GM18909 (cell line): ENCODE data around the gene ANHX.
"Not testable (repeated sequence)": the region's sequence is repeated elsewhere in the genome, so short reads cannot be mapped to it uniquely, and the experiment has no call there.

Source experiments
- ATAC-seq: cut with Tn5 transposase; IDR thresholded peaks from one replicate; pipeline ENCODE4 v1.9.1; 2021; ENCODE audit warnings: mild to moderate bottlenecking; ENCODE audit not compliant: unreplicated experiment, poor library complexity

The ANHX gene

DNA sequence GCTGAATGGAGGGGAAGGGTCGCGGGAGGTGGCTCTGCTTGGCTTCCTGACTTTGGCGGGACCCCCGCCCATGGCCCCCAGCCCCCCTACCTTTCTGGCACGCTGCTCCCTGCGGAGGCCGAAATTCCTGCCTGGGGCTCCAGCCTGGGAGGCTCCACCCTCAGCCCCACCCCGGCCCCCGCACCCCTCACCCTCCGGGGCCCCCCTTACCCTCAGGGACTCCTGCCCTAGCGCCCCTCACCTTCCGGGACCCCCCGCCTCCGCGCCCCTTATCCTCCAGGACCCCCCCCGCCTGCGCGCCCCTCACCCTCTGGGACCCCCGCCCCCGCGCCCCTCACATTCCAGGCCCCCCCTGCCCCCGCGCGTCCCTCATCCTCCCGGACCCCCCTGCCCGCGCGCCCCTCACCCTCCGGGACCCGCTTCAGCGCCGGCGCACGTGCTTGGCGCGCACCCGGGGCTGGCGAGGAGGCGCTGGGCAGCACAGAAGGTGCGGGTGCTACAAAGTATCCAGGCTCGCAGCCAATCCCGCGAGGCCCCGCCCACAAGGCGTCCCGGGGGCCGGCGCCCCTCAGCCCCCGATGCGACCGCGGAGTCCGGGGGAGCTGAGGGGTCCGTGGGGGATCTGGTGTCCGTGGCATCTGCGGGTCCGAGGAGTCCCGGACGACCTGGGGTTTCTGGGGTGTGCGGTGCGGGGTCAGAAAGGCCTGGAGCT is at the start of gene ANHX:
Gene ANHX, minus strand, starts transcription at position 477 of the 712 bp plus-strand sequence. CDS start 1,521 bp downstream, outside the sequence.
- ATAC-seq = no peak

DNA sequence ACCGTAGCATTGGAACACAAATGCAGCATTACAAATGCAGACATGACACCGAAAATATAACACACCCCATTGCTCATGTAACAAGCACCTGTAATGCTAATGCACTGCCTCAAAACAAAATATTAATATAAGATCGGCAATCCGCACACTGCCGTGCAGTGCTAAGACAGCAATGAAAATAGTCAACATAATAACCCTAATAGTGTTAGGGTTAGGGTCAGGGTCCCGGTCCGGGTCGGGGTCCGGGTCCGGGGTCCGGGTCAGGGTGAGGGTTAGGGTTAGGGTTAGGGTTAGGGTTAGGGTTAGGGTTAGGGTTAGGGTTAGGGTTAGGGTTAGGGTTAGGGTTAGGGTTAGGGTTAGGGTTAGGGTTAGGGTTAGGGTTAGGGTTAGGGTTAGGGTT is 29.0 kb upstream of the ANHX start:
- not testable (repeated sequence) for ATAC-seq

DNA sequence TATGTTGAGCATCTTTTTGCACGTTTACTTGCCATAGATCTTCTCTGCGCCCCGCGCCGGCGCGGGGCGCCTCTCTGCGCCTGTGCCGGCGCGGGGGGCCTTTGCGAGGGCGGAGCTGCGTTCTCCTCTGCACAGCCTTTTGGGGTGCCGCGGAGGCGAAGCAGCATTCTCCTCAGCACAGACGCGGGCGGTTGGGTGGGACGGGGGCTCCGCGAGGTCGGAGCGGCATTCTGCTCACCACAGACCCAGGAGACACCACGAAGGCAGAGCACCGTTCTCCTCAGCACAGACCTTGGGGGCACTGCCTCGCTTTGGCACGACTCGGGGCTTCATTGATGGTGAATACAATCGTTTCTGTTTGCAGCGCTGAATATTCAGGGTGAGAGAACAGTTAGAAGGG is 28.5 kb upstream of the ANHX start:
- ATAC-seq = no peak

DNA sequence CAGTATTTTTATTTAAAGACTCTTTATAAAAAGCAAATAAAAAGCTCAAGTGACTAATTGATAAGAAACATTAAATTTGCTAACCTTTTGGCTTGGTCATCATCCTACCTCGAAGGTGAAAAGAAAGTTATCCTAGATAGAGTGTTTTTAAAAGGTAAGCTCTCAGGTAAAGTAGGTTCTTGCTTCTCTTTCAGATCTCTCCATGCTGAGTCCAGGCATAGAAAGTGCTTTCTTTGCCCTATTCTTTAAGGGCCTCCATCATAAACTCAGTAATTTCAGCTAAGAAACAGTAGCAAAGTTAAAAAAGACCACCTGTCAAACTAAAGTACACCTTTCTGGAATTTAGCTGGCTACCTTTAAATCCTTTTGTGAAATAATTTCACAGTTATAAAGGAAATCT is 20.6 kb upstream of the ANHX start:
- ATAC-seq = no peak

GRCh38 chr12:133255833-133256232 is 20.2 kb upstream of the ANHX start:
- ATAC-seq = not testable (repeated sequence)

DNA sequence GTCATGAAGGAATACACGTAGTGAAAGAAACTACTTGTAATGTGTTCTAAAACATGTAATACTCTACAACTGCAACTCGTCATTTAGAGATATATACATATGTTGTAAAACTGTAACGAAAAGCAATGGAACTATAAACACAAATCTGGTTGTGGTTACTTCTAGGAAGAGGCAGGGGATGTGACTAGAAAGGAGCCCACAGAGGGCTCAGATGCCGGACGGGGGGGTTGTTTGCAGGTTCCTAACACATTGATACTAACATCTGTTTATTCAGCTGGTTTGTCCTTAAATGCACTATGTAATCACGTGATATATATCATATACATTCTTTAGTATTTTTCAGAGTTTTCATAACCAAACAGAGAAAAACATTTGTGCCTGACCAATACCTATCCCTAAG is 16.1 kb upstream of the ANHX start:
- no peak for ATAC-seq

DNA sequence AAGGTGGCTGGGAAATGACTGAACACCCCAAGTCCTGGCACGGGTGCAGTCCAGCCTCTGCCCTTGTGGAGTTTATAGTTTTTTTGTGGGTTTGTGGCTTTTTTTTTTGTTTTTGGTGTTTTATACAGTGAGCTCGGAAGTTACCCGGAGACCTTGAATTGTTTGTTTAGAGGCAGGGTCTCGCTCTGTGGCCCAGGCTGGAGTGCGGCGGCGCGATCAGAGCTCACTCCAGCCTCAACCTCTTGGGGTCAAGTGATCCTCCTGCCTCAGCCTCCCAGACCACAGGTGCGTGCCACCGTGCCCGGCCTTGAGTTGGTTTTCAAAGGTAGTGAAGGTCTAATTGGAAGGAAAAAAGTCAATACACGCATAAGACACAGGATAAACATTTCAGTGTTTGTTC is 879 bp upstream of the ANHX start:
- no peak for ATAC-seq

GRCh38 chr12:133236144-133236543 is 467 bp upstream of the ANHX start:
- no peak for ATAC-seq

DNA sequence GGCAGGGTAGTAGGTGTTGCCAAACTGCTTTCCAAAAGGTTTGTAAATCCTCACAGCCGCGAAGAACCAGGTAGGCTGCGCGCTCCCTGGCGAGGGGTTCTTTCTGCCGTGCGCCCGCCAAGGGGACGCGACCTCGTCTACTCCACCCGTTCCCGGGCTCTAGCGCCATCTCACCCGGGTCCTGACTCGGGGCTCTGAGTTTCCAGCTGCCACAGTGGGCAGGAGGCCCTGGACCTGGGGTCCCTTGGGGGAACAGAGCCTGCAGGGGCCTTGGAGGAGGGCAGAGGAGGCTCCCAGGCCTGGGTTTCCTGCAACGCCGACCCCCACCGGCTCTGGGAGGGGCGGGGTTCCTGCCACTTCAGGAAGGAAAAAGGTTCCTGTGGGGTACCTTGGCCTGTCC is 706 bp downstream of the ANHX start:
- no peak for ATAC-seq

DNA sequence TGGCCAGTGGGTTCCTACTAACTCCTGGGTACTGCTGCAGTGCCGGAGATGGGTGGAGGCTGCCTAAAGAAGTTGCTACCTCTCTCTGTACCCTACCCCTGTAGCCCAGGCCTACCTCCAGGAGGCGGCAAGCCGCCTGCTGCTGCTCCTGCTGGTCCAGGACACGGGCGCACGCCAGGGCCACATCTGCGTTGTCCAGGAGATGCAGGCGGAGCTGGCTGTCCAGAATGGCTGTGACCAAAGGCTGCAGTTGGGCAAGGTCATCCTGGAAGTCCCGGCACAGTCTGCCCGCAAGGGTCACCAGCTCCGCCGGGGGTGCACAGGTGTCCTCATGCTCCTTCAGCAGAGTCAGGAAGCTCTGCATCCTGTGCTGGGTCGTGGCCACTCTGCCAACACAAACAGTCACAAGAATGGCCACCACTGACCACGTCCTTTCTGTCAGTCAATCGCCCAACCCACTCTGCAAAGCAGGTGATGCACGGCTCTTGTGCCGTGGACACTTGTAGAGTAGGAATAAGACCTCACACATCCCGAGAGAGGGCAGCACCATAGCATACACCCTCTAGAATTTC is 1.6 kb downstream of the ANHX start:
- ATAC-seq = no peak

GRCh38 chr12:133233006-133233405 is 2.7 kb downstream of the ANHX start:
- no peak for ATAC-seq

- no peak for ATAC-seq
Measured at GRCh38 chr12:133231001-133231400, 4.7 kb downstream of the ANHX start.

DNA sequence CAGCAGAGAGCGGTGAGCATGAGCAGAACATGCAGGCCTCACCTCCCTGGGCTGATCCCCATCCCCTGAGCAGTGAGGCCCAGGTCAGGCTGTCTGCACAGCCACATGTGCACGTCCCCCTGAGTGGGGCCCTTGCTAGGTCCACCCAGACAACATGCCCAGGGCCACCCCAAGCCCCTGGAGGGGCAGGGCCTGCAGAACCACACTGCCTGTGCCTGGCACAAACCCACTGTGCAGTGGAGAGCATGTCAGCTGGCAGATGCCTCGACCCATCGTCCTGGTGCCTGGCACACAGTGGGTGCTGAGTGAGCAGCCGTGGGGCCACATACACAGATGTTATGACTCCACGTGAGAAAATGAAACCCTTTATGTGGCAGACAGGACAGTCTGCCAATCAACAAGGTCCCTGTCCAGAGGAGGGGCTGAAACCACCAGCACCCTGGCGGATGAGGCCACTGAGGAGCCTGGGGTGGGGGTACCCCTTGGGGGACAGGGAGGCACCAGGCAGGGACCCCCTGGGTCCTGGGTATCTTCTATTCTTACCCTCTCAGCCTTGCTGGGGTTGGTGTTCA is 8.3 kb downstream of the ANHX start:
- ATAC-seq = no peak

DNA sequence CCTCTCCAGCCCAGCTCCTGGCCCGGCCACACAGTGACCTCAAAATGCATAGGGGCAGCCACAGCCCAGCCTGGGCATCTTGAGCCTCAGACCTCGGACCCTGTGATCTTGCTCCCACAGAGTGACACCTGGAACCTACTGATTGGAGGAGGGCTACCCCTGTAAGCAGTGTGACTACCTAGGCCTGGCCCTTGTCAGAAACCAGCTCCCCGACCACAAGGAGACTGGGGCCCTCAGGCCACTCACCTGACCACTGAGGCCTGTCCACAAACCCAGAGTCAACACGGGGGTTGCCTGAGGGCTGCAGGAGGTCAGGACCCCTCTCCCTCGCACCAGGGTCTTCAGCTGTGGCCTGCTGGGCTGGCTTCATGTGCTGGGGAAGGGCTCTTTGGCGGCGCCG is 9.0 kb downstream of the ANHX start:
- no peak for ATAC-seq

GRCh38 chr12:133225527-133225926 is 10.2 kb downstream of the ANHX start:
- no peak for ATAC-seq

DNA sequence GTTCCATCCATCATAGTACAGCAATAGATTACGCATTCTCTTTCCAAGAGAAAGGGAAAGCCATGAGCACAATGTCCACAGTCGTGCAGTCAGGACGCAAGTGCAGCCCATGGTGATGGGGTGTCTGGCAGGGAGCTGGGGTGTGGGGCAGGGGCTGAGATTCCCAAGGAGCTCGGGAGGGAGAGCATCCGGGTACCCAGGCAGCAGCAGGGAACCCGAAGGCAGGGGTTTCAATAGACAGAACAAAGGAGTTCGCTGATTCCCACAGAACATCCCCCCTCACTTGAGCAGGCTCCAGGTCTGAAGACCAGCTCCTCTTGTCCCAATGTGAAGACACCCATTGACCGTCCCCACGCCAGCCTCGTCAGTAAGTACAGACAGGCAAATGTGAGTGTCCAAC is 13.5 kb downstream of the ANHX start:
- ATAC-seq = no peak

DNA sequence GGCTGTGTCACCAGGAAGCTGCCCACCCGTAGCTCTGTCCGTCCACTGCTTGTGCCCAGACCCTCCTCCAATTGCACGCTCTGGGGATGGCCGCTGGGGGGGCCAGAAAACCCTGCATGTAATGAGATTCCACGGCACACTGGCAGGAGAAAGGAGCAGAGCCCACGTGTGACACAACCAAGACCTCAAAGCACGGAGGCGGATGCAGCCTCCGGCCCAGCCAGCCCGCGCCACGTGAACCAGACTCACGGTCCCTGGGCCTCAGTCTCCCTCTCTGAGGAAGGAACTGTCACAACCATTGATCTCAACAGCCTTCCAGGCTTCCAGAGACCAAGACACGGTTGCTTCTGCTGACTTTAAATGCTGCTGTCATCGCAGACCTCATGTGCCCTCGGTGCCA is 14.4 kb downstream of the ANHX start:
- ATAC-seq = no peak

- no peak for ATAC-seq
Measured at GRCh38 chr12:133220521-133220920, 15.2 kb downstream of the ANHX start.

DNA sequence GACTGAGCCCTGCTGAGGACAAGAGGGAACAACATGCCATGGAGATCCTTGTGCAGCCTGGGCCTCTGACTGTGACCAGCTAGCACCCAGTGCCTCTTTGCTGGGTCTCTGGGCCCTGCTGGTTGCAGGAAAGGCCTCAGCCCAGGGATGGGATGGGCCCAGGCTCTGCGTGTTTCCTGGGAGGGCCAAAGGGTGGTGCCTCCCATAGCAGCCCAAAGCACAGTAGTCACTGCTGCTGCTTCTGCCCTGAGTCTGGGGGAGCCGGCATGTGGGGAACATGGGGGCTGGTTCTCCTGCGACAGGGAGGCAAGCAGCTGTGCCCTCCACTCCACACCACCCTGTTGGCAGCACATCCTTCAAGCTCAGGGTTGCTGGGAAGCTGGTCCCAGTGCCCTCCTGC is 18.5 kb downstream of the ANHX start:
- no peak for ATAC-seq

DNA sequence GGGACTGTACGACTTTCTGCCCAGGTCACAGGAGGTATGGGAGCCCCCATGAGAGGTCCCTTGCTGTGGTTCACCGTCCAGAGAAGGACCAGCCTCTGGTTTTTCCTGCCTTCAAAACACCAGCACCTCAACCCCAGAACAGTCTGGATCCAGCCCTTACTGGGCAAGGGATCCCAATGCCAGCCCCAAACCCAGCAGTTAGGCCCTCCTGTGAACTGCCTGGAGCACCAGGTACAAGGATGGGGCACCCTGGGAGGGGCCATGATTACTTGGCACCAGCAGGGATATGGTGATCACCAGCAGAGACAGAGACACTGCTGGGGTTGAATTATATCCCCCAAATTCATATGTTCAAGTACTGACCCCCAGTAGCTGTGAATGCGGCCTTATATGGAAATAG is 20.0 kb downstream of the ANHX start:
- ATAC-seq = no peak

DNA sequence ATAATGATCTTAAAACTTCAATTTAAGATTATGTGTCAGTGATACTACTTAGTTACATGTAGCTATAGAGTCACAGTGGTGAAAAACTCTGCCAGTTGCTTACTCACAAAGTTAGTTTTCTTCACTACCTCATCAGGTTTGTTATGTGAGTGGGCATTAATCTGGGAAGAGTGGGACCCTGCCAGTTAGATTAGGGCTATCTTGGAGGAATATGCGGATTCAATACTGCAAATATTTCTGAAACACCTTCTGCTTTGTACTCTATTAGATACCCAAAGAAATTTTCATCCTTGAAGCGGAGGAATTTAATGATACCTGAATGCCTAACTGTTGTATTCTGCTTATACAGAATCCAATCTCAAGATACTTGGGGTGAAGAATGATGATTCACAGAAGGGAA is 29.3 kb downstream of the ANHX start:
- ATAC-seq = no peak

DNA sequence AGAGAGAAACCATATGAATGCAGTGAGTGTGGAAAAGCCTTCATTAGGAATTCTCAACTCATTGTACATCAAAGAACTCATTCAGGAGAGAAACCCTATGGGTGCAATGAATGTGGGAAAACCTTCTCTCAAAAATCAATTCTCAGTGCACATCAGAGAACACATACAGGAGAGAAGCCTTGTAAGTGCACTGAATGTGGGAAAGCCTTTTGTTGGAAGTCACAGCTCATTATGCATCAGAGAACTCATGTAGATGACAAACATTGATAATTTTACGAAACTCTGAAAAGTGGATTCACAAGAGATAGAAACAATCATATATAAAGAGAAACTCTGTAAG is 31.4 kb downstream of the ANHX start:
- ATAC-seq = no peak
